ENCODE measurements around the gene GSTT4.
"Not testable (repeated sequence)": the region's sequence is repeated elsewhere in the genome, so short reads cannot be mapped to it uniquely, and the experiment has no call there.

GSTT4 gene

GRCh38 chr22:23984430-23984829 is 20.8 kb downstream of the GSTT4 start:
- Histone ChIP-seq H3K27me3 (no peaks in the 10 kb centered on the region), H3K4me3 (no peak overlapping the region), H3K27ac (no peak overlapping the region), H3K9me3 (no peaks in the 10 kb centered on the region), H3K4me1 (peaks cover 0 to 3% (median 0%) of the 10 kb centered on the region in 4 donors), H3K36me3 (no peaks in the 10 kb centered on the region)
- no peak for DNase-seq
- TF ChIP-seq CTCF (IDR thresholded peaks at IDR 0.05), result peak; percentile 44 to 48
- intact Hi-C loops (cut with DNase I; ENCODE audit: low total_unique reads), result no loop called here

- H3K27me3 ChIP-seq; intact Hi-C loops (cut with DNase I; ENCODE audit: low total_unique reads); DNase-seq; H3K4me1 ChIP-seq; H3K4me3 ChIP-seq; H3K9me3 ChIP-seq; H3K36me3 ChIP-seq; H3K27ac ChIP-seq: not testable (repeated sequence)
Observed at GRCh38 chr22:23980567-23980966, 24.7 kb downstream of the GSTT4 start.

GRCh38 chr22:23979557-23980240 is 25.6 kb downstream of the GSTT4 start, which contains the start of gene GSTT2:
GSTT2 (plus strand) TSS chr22:23980134.
- H3K4me1 ChIP-seq; DNase-seq; H3K36me3 ChIP-seq; H3K9me3 ChIP-seq; H3K27ac ChIP-seq; intact Hi-C loops (cut with DNase I; ENCODE audit: low total_unique reads); H3K27me3 ChIP-seq; H3K4me3 ChIP-seq: not testable (repeated sequence)

GRCh38 chr22:23977304-23977703 is 27.9 kb downstream of the GSTT4 start:
- H3K4me3 ChIP-seq; H3K36me3 ChIP-seq; H3K4me1 ChIP-seq; H3K9me3 ChIP-seq; intact Hi-C loops (cut with DNase I; ENCODE audit: low total_unique reads); H3K27me3 ChIP-seq; H3K27ac ChIP-seq; DNase-seq: not testable (repeated sequence)

- H3K9me3 ChIP-seq, H3K4me1 ChIP-seq, DNase-seq, H3K27me3 ChIP-seq, H3K4me3 ChIP-seq, H3K27ac ChIP-seq: not testable (repeated sequence)
- H3K36me3 ChIP-seq, result peaks cover 13 to 21% (median 21%) of the 10 kb centered on the region in 3 donors
- intact Hi-C loops (cut with DNase I; ENCODE audit: low total_unique reads), result loop anchor here (5.0 kb wide), 1 partner anchor 48 kb away; no protein-coding TSS in a partner anchor
Observed at GRCh38 chr22:23974836-23975352, 30.4 kb downstream of the GSTT4 start.

- not testable (repeated sequence) for H3K27me3 ChIP-seq, H3K4me1 ChIP-seq, H3K4me3 ChIP-seq, H3K27ac ChIP-seq, H3K9me3 ChIP-seq, DNase-seq
- intact Hi-C loops (cut with DNase I; ENCODE audit: low total_unique reads), result loop anchor here (5.0 kb wide), 1 partner anchor 47 kb away; no protein-coding TSS in a partner anchor
- peaks cover 13 to 27% (median 27%) of the 10 kb centered on the region in 3 donors for H3K36me3 ChIP-seq
Observed at GRCh38 chr22:23974345-23974744, 30.9 kb downstream of the GSTT4 start, which contains the start of gene DDT. DDT (minus strand) TSS chr22:23974441; CDS start chr22:23974414, 27 bp downstream.

GRCh38 chr22:23971927-23972326 is 33.3 kb downstream of the GSTT4 start:
- not testable (repeated sequence) for H3K4me3 ChIP-seq, DNase-seq, H3K4me1 ChIP-seq, H3K27ac ChIP-seq, H3K9me3 ChIP-seq, H3K27me3 ChIP-seq
- H3K36me3 ChIP-seq, result peaks cover 13 to 30% (median 29%) of the 10 kb centered on the region in 3 donors
- intact Hi-C loops (cut with DNase I; ENCODE audit: low total_unique reads), result loop anchor here (5.0 kb wide), 1 partner anchor 45 kb away; no protein-coding TSS in a partner anchor

GRCh38 chr22:23970816-23971486 is 34.3 kb downstream of the GSTT4 start:
- H3K9me3 ChIP-seq, result no peaks in the 10 kb centered on the region
- no peak for DNase-seq
- H3K4me3 ChIP-seq, result no peak overlapping the region
- peaks cover 0 to 8% (median 0%) of the 10 kb centered on the region in 4 donors for H3K4me1 ChIP-seq
- H3K36me3 ChIP-seq, result peaks cover 13 to 30% (median 29%) of the 10 kb centered on the region in 3 donors
- TF ChIP-seq CTCF (IDR thresholded peaks at IDR 0.05), result no peak
- no peaks in the 10 kb centered on the region for H3K27me3 ChIP-seq
- H3K27ac ChIP-seq, result no peak overlapping the region
- intact Hi-C loops (cut with DNase I; ENCODE audit: low total_unique reads), result loop anchor here (5.0 kb wide), 1 partner anchor 44 kb away; no protein-coding TSS in a partner anchor

All from tibial artery (tissue), 4 donors.